ENCODE measurements around the gene HOXA4.

DNA sequence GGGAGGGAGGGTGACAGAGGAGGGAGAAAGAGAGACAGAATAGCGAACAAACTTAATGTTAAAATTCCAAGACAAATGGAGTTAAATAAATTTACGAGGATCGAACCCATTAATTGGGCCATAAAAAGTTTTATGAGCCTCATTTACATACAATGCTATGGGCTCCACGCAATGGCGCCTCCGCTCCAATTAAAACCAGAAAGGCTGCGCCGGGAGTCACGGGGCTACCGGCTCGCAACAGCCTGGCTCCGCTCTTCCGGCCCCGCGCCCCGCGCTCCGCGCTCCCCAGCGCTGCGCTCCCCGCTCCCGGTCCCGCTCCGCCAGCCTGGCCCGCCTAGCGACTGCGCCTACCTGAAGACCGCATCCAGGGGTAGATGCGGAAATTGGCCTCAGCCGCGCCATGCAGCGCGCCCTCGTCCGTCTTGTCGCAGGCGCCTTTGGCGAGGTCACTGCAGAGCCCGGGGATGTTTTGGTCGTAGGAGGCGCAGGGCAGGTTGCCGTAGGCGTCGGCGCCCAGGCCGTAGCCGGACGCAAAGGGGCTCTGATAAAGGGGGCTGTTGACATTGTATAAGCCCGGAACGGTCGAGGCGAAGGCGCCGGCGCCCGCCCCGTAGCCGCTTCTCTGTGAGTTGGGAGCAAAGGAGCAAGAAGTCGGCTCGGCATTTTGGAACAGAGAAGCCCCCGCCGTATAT, 25.4 kb upstream of the HOXA4 start:
- TF ChIP-seq, protein P1, sequence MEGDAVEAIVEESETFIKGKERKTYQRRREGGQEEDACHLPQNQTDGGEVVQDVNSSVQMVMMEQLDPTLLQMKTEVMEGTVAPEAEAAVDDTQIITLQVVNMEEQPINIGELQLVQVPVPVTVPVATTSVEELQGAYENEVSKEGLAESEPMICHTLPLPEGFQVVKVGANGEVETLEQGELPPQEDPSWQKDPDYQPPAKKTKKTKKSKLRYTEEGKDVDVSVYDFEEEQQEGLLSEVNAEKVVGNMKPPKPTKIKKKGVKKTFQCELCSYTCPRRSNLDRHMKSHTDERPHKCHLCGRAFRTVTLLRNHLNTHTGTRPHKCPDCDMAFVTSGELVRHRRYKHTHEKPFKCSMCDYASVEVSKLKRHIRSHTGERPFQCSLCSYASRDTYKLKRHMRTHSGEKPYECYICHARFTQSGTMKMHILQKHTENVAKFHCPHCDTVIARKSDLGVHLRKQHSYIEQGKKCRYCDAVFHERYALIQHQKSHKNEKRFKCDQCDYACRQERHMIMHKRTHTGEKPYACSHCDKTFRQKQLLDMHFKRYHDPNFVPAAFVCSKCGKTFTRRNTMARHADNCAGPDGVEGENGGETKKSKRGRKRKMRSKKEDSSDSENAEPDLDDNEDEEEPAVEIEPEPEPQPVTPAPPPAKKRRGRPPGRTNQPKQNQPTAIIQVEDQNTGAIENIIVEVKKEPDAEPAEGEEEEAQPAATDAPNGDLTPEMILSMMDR (conservative IDR thresholded peaks at IDR 0.05) = peak; percentile 22
- no peak for TF ChIP-seq ZFX (IDR thresholded peaks at IDR 0.05)
